Hematopoietic multipotent progenitor cell (in vitro differentiated cells): Measurements from ENCODE around the gene SCYGR5. TPM values are rescaled to one million over a fixed set of nuclear protein-coding genes. Genes with fewer than 3 reads are reported as not detected.
"Not testable (repeated sequence)": the region's sequence is repeated elsewhere in the genome, so short reads cannot be mapped to it uniquely, and the experiment has no call there.

Experiments
- DNase-seq, 3 donors: peaks; one replicate each; pipeline ENCODE4 v3.0.0-alpha.2; 2011 to 2015; ENCODE audit warnings: low read depth in 2 of 3, low spot score in 2 of 3
- total RNA-seq: library from RNA; depleted of rRNA; stranded (reverse); fragments of >200 nt; gene quantifications from one replicate; pipeline ENCODE4 v1.2.3, GENCODE V29; 2012

The SCYGR5 gene
- total RNA-seq, 1 donor, result not detected

GRCh38 chr2:227671170-227671905 lies 4.7 kb downstream of the SCYGR5 start:
- no peak for DNase-seq

- not testable (repeated sequence) for DNase-seq
Observed at GRCh38 chr2:227673620-227674019, 7.0 kb downstream of the SCYGR5 start.

GRCh38 chr2:227674485-227674884 lies 7.9 kb downstream of the SCYGR5 start:
- no peak for DNase-seq

- DNase-seq, result no peak
Observed at GRCh38 chr2:227677928-227678327, 11.3 kb downstream of the SCYGR5 start.

GRCh38 chr2:227684258-227684657 lies 17.7 kb downstream of the SCYGR5 start:
- DNase-seq, result no peak

GRCh38 chr2:227687189-227687588 lies 20.6 kb downstream of the SCYGR5 start:
- DNase-seq, result no peak

GRCh38 chr2:227696990-227697679 lies 30.5 kb downstream of the SCYGR5 start:
- DNase-seq, result no peak

GRCh38 chr2:227701556-227701955 lies 35.0 kb downstream of the SCYGR5 start:
- DNase-seq, result no peak

GRCh38 chr2:227703280-227703732 lies 36.7 kb downstream of the SCYGR5 start:
- no peak for DNase-seq

GRCh38 chr2:227703961-227704360 lies 37.4 kb downstream of the SCYGR5 start:
- no peak for DNase-seq

- no peak for DNase-seq
Observed at GRCh38 chr2:227706859-227707258, 40.3 kb downstream of the SCYGR5 start.

- no peak for DNase-seq
Observed at GRCh38 chr2:227707390-227707789, 40.8 kb downstream of the SCYGR5 start.

GRCh38 chr2:227710986-227711385 lies 44.4 kb downstream of the SCYGR5 start:
- no peak for DNase-seq

GRCh38 chr2:227713291-227713690 lies 46.7 kb downstream of the SCYGR5 start:
- no peak for DNase-seq

GRCh38 chr2:227716501-227716900 lies 49.9 kb downstream of the SCYGR5 start:
- no peak for DNase-seq

Other genes with a start within 250 kb of the SCYGR5 start
- 59.2 TPM for gene AGFG1, start 194.6 kb upstream of the SCYGR5 start, total RNA-seq
- gene SCYGR2, start 67.9 kb upstream of the SCYGR5 start, total RNA-seq, result not detected
- not detected for gene SCYGR3, start 52.0 kb upstream of the SCYGR5 start, total RNA-seq
- not detected for gene SCYGR4, start 49.3 kb upstream of the SCYGR5 start, total RNA-seq
- gene SLC19A3, start 51.2 kb downstream of the SCYGR5 start, total RNA-seq, result not detected
- gene SCYGR6, start 58.0 kb downstream of the SCYGR5 start, total RNA-seq, result not detected
- not detected for gene SCYGR7, start 61.5 kb downstream of the SCYGR5 start, total RNA-seq
- not detected for gene SCYGR8, start 79.1 kb downstream of the SCYGR5 start, total RNA-seq
- gene CCL20, start 147.0 kb downstream of the SCYGR5 start, total RNA-seq, result not detected
- gene DAW1, start 204.8 kb downstream of the SCYGR5 start, total RNA-seq, result not detected